Posterior cingulate gyrus (tissue), 11 donors: ENCODE results near the gene OR7A17.

Source experiments
- DNase-seq, 10 donors: peaks; one replicate each; pipeline versions ENCODE4 v3.0.0 to v3.0.0-alpha.2; 2020 to 2021; ENCODE audit warnings: mixed read lengths in 3 of 10
- intact Hi-C: fragments of 100-400 bp; cut with DNase I; formaldehyde crosslinking; loops from one replicate; pipeline ENCODE4 v1.15.1; 2023

OR7A17 gene

DNA sequence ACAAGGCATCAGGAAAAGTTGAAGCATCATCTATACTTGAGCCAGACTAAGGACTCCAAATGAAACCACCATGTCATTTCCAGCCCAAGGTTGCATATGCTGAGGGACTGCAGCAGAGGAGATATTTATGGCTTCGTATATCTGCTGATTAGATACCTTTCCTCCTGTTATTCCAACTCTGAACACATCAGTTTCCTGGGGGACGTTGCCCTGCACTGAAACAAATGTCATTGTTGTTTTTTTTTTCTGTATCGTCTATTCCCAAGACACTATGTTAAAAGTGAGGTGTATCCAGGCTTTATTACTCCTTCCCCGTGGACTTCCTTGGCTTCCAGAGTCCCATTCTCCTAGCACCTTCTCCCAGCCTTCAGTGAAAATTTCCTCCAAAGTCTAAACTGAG, at the start of gene OR7A17:
Gene OR7A17, minus strand, starts transcription at position 101 of the 400 bp plus-strand sequence. CDS start 4,777 bp downstream, outside the sequence.
- no peak for DNase-seq
- intact Hi-C loops = no loop called here

DNA sequence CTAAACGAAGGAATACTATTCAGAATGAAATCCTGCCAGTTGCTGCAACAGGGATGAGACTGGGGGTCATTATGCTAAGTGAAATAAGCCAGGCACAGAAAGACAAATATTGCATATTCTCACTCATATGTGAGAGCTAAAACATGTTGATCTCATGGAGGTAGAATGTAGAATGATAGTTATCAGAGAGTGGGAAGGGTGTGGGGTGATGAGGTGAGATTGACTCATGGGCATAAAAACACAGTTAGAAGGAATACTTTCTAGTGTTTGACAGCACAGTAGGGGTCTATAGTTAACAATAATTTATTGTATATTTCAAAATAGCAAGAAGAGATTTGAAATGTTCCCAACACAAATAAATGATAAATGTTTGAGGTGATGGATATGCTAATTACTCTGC, 47.6 kb upstream of the OR7A17 start:
- intact Hi-C loops = no loop called here
- DNase-seq = no peak

DNA sequence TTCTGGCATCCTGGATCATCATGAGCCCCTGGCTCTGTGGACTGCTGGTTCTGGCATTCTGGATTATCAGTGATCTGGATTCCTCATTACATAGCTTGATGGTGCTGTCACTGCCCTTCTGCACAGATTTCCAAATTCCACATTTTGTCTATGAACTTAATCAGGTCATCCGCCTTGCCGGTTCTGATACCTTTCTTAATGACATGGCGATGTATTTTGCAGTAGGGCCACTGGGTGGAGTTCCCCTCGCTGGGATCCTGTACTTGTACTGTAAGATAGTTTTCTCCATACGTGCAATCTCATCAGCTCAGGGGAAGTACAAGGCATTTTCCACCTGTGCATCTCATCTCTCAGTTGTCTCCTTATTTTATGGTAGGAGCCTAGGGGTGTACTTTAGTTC, 30.9 kb upstream of the OR7A17 start:
- no peak for DNase-seq
- intact Hi-C loops = no loop called here

DNA sequence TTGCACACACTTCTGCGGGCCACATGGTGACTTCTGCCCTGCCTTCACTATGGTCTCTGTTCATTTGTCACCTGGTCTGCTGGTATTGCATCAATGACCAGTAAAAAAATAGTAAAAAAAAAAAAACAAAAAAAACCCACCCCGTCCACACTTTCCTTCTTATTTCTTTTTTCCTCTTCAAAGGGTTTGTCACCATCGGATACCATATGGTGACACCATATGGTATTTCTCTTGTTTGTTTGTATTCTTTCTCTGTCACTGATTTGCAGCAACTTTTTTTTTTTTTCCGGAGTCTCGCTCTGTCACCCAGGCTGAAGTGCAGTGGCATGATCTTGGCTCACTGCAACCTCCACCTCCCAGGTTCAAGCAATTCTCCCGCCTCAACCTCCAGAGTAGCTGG, 29.2 kb upstream of the OR7A17 start:
- DNase-seq = no peak
- intact Hi-C loops = no loop called here

DNA sequence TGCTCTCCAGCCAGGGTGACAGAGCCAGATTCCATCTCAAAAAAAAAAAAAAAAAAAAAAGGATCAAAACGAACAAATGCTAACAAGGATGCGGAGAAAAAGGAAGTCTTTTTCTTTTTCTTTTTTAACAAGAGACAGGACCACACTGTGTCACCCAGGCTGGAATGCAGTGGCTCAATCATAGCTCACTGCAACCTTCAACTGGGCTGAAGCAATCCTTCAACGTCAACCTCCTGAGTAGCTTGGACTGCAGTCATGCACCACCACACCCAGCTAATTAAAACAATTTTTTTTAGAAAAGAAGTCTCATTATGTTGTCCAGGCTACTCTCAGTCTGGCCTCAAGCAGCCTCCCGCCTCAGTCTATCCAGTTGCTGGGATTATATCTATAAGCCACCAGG, 20.8 kb upstream of the OR7A17 start:
- intact Hi-C loops = no loop called here
- no peak for DNase-seq

DNA sequence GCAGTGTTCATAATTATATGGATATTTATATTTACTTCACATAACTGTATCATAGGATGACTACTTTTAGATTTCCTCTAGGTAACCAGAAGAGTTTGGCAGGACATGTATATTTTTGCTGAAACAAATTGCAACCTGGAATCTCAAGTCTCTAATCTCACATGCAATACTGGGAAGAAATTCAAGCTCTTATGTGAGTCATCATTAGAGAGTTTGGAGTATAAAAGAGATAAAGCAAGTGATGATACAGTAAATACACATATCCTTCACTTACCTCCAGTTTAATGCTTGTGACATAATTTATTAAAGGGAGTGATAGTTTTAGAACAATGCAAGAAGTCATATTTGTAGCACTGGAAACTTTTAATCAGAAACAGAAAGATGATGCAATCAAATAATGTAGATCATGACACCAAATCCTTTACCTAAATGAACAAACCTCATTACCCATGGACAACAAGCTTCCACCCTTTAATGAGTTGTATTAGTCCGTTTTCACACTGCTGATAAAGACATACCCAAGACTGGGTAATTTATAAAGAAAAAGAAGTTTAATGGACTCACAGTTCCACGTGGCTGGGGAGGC, 15.8 kb upstream of the OR7A17 start:
- intact Hi-C loops = no loop called here
- no peak for DNase-seq

DNA sequence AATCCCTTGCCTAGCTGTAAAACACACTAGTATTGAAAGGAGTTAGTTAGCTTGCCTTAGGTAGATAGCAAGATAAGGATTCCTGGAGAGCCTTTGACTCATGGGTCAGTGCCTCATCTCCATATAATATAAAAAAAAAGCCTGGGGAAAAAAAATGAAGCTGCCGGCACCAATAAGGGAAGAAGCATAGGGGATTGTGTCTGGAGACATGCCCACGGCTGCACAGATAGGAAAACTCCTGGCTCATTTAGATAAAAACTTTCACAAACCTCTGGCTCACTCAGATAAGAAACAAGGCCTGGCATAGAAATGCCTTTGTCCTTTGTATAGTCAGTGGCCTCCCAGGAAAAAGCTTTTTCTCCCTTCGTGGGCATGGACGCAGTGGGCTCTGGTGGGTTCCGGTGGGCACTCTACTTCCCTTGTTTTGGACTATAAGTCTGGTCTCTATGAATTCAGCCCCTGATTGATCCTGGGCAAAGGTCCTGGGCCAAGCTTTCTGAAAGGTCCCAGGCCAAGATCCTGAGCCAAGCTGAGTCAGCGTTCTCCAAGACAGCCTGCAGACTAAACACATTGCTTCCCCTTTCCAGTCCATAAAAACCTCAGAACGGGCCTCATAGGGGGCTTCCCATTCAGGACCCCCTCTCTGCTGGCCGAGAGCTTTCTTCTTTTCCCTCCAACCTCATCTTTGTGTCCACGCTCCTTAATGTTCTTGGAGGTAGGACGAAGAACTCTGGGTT, 4.9 kb upstream of the OR7A17 start:
- intact Hi-C loops = loop anchor here (10.0 kb wide), 1 partner anchor 106 kb away; no protein-coding TSS in a partner anchor
- DNase-seq = no peak

DNA sequence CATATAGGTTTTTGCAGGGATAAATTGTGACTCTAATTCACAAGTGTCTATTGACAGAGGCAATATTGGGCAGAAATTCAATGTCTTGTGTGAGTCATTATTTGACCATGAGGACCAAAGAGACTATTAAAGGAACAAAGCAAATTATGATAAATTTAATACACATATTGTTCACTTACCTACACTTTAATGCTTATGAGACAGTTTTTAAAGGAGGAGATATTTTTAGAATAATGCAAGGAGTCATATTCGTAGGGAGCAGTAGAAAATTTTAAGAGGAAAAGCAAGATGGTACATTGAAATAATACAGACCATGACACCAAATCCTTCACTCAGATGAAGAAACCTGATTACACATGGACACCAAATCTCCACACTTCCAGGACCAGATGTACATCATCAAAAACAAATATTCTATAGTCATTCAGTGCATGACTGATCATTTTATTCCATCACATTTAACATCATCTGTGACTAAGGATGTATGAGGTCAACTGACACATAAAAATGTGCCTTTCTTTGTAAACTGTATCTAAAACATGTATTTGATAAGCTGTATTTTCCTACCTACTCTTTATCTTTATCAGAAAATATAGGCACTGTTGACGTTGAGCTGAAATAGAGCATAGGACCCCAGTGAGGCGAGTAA, 4.2 kb upstream of the OR7A17 start:
- intact Hi-C loops = loop anchor here (2.0 to 10.0 kb wide), 2 partner anchors 105 to 315 kb away; no protein-coding TSS in a partner anchor

DNA sequence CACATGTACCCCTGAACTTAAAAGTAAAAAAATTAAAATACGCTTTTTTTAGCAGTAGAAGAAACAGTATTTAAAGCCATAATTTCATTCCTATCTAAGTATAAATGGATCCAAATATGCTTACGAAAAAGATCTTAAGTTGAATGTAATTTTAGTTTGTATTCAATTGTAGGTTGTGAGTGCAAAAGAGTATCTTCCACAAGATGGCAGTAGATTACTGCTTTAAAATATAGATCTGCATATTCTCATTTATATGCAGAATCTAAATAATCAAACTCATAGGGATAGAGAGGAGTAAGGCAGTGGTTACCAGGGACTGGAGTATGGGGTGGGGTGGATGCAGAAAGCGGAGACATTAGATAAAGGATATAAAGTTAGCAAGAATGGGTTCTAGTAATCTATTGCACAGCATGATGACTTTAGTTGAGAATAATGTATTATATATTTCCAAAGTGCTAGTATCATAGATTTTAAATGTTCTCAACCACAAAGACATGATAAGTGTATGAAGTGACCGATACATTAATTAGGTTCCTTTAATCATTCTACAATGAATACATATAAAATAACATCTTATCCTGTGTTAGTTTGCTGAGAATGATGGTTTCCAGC, 14.2 kb downstream of the OR7A17 start:
- no peak for DNase-seq

More for the DNA sequence above, 4.2 kb upstream of the OR7A17 start:
- DNase-seq = no peak

DNA sequence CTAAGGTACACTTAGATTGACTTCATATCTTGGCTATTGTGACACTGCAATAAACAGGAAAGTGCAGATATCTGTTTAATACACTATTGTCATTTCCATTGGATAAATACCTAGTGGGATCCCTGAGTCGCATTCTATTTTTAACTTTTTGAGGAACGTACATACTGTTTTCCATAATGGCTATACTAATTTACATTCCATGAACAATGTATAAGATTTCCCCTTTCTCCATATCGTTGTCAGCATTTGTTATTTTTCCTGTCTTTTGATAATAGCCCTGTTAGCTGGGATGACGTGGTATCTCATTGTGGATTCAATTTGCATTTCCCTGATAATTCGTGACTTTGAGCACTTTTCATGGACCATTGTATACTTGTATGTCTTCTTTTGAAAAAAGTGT, 17.4 kb downstream of the OR7A17 start:
- intact Hi-C loops = no loop called here
- DNase-seq = no peak

More for the DNA sequence above, 14.2 kb downstream of the OR7A17 start:
- intact Hi-C loops = loop anchor here (5.0 kb wide), 1 partner anchor 281 kb away; no protein-coding TSS in a partner anchor

DNA sequence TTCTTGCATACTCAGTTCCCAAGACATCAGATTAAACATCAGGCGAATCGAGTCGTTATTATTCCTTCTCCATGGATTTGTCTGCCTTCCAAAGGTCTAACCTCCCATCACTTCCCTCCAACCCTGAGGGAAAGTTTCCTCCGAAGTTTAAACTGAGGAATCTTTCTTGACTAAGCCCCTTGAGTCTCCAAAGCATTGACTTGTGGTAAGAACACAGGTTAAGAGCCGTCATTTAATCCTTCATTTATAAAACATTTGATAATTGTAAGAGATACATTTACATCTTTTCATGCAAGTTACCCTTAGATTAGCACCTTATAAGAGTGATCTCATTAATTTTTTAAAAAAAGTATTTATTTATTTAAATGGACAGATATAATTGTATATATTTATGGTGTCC, 37.1 kb downstream of the OR7A17 start, which contains the start of gene OR7A10:
Gene OR7A10, minus strand, starts transcription at position 101 of the 400 bp plus-strand sequence. CDS start 7,045 bp downstream, outside the sequence.
- intact Hi-C loops = no loop called here
- no peak for DNase-seq

DNA sequence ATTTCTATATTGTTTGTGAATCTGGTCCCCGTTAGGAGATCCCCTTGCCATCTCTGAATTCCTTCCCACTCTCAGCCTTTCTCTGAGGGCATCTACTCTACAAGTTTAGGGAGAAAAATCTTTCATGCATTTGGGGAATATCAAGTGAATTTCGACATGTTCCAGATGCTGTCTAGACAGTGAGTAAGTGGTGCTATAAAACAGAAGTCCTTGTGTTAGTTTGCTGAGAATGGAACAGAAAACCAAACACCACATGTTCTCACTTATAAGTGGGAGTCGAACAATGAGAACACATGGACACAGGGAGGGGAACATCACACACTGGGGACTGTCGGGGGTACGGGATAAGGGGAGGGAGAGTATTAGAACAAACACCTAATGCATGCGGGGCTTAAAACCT, 42.4 kb downstream of the OR7A17 start:
- no peak for DNase-seq
- intact Hi-C loops = no loop called here

DNA sequence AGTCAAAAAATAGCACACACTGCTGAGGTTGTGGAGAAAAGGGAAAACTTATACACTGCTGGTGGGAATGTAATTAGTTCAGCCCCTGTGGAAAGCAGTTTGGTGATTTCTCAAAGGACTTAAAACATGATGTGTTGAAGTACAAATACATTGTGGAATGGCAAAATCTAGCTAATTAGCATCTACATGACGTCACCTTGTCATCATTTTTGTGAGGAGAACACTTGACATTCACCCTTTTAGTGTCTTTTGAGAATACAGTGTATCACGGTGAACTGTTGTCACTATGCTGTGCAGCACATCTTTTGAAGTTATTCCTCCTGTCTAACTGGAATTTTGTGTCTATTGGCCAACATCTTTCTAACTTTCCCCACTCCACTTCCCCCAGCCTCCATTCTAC, 42.8 kb downstream of the OR7A17 start:
- intact Hi-C loops = no loop called here

DNA sequence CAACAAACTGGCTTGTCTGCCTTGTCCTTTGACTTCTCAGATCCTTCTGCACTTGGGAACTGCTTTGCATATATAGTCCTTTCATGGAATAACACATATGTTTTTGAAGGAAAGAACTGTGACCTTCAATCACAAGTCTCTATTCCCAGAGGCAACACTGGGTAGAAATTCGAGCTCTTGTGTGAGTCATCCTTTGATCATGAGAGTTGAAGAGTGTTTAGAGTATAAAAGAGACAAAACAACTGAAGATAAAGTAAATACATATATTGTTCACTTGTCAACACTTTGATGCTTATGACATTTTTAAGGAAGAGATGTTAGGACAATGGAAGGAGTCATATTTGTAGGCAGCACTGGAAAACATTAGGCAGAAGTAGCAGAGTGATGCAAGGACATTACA, 45.7 kb downstream of the OR7A17 start:
- intact Hi-C loops = no loop called here
- DNase-seq = no peak

More for the DNA sequence above, 42.8 kb downstream of the OR7A17 start:
- DNase-seq = no peak

DNA sequence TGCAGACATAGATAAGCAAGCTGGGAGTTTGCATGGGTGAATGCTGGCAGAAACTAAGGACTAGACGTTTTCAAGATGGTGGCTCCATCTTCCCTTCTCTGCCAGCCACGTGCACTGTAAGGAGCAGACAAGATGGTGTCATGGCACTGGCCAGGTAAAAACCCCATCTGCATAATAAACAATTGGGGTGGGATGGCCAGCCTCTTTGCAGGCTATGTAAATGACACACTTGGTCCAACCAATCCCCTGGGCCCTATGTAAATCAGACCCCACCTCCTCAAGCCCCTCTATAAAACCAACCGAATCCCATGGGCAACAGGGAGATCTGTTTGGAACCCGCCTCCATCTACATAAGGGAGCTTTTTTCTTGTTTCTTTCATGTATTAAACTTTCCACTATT, 48.5 kb downstream of the OR7A17 start:
- DNase-seq = no peak
- intact Hi-C loops = no loop called here

DNA sequence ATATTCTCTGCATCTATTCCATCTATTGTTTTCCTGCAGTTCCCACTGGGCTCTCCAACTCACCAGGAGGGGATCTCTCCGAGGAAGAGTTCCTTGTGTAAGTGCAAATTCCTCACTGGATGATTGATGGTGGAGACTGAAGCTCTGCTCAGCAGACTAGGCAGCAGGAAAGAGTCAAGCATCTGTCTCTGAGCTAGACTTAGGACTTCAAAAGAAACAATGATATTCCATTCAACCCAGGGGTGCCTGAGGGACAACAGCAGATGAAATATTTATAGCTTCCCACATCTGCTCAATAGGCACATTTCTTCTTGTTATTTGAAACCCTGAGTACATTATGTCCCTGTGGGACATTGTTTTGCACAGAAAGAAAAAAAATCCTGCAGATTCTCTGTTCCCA, 50.9 kb downstream of the OR7A17 start, which contains the start of the genes OR7A5 and OR7C1:
Gene OR7A5, minus strand, starts transcription at position 175 of the 400 bp plus-strand sequence. CDS start 6,944 bp downstream, outside the sequence.
Gene OR7C1, minus strand, starts transcription at position 175 of the 400 bp plus-strand sequence. CDS start 35,049 bp downstream, outside the sequence.
- DNase-seq = peak in 1 of 10 donors; percentile 23
- intact Hi-C loops = no loop called here

DNA sequence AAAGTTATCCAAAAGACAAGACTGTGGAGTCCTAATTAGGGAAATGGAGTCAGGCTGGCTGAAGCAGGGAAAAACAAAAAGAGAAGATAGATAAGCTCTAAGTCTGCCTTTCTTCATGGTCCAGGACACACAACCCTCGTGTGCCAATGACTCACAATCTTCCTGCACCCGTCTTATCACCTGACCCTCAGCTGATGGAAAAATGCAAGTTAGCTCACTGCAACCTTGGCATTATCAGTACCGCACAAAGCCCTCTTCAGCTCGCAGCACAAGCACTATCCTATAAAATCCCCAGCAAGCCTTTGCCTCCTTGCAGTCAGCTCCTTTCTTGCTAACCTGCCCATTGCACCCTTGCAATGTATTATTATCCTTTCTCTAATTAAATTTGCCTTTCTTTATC, 55.2 kb downstream of the OR7A17 start:
- no peak for DNase-seq
- intact Hi-C loops = no loop called here
